Epithelial cell of proximal tubule (primary cell): ENCODE results near the gene TREX2. TPM values are rescaled to one million over a fixed set of nuclear protein-coding genes. Genes with fewer than 3 reads are reported as not detected.

Source experiments
- DNase-seq: peaks from one replicate; pipeline ENCODE4 v3.0.0-alpha.2; 2011; ENCODE audit warnings: low read depth
- H3K4me3 ChIP-seq: 2 replicates; pipeline ENCODE4 v1.5.1; 2011; ENCODE audit warnings: low read depth, mild to moderate bottlenecking, low read length
- total RNA-seq: library from RNA; depleted of rRNA; stranded (reverse); fragments of >200 nt; gene quantifications from 2 replicates; pipeline ENCODE4 v1.2.3, GENCODE V29; 2015
- TF ChIP-seq, protein P1 (sequence below): conservative IDR thresholded peaks from 2 replicates; pipeline ENCODE4 v1.5.1; 2012; ENCODE audit warnings: low read depth, mild to moderate bottlenecking, low read length

TREX2 gene
- total RNA-seq, 1 donor from 2014 or later = not detected

DNA sequence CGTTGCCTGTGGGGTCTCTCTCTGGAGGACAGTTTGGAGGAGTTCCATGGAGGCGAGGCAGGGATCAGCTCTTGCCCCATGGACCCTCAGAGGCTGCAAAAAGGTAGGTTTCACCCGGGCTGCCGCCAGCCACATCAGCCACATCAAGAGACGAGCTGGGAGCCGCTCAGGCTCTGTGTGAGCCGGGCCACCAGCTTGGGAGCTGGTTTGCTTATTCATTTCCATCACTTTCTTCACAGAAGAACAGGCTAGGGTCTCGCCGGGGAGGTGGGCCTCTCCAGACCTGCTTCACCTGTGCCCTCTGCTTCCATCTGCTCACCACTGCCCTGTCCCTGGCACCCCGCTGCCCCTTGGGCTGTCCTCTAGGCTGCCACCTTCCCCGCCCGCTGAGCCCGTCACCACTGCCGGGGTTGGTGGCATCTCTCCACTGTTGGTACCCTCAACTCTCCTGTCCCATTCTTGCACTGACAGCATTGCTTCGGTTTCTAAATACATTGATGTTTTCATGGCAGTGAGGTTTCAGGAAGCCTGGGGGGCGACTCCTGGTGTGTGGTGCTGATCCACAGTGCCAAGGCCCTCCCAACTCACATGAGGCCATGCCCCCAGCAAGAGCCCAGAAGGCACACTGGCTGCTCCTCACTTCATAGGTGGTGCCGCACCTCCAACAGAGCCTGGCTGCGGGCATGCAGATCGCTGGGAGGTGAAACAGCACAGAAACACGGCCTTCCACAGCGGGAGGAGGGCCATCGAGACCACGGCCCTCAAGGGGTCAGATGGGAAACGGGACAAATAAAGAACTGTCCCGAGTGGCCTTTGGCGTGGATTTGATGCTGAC, 4.5 kb upstream of the TREX2 start:
- TF ChIP-seq, protein P1, sequence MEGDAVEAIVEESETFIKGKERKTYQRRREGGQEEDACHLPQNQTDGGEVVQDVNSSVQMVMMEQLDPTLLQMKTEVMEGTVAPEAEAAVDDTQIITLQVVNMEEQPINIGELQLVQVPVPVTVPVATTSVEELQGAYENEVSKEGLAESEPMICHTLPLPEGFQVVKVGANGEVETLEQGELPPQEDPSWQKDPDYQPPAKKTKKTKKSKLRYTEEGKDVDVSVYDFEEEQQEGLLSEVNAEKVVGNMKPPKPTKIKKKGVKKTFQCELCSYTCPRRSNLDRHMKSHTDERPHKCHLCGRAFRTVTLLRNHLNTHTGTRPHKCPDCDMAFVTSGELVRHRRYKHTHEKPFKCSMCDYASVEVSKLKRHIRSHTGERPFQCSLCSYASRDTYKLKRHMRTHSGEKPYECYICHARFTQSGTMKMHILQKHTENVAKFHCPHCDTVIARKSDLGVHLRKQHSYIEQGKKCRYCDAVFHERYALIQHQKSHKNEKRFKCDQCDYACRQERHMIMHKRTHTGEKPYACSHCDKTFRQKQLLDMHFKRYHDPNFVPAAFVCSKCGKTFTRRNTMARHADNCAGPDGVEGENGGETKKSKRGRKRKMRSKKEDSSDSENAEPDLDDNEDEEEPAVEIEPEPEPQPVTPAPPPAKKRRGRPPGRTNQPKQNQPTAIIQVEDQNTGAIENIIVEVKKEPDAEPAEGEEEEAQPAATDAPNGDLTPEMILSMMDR = no peak
- DNase-seq = no peak
- H3K4me3 ChIP-seq = no peak overlapping the region

DNA sequence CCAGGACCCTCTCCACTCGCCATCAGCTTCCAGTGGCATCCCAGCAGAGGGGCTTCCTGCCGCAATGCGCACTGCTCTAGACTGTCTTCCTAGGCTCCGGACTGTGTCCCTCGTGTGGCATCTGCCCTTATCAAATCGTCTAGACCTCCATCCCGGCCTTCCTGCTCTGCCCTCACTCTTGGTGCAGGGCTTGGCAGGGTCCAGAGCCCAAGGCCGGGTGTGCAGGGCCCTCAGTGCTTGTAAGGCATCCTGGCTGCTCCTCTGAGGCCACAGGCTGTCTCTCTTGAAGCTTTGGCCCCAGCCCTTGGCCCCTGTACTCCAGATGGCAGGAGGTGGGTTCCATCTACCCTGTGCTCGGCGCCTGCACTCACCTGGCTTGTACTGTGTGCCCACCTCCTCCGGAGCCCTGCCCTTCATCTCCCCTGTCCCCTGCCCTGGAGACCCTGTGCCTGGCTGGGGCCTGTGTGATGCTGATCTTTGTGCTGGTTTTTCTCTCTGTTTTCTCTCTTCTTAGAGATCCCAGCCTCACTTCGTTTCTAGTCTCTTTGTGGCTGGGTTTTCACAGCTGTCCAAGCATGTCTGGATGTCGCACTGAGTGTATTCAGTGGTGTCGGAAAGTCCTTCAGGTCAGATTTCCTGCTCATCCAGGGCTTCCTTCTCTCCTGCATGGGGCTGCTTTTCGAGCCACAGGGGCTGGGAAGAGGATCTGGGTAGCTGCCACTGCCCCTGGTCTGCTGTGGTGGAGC, 3.7 kb upstream of the TREX2 start:
- TF ChIP-seq, protein P1 = no peak
- H3K4me3 ChIP-seq = no peak overlapping the region
- no peak for DNase-seq

DNA sequence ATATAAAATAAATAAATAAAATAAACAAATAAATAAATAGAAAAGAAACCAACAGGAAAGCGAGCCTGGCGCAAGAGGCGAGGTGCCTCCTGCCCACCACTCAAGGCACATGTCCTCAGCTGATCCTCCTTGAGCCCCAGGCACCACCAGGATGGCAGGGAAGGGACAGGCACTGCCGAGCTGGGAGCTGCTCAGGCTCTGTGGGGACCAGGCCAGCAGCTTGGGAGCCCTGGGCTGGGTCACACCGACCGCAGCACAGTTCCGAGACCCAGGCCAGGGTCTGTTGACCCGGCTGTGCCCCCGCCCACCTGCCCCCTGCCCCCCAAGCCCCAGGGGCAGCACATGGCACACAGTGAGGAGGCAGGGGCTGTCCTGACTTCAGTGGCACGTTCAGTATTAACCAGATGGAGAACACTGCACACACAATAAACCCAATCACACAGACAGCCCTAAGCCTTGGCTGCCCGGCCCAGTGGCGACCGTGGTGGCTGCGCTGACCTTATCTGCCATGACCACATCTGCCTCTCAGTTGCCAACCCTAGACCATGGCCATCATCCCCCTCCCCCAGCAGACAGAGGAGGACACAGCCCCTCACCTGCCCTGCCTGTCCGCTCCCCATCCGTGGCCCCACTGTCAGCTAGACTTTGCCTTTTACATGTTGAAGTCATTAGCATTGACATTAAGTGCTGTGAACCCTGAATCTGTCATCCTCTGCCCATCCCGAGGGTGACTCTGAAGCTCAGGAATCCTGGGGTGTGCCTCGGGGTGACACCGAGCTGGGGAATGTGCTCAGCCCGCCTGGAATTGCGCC, 2.9 kb upstream of the TREX2 start:
- H3K4me3 ChIP-seq = no peak overlapping the region
- DNase-seq = no peak
- TF ChIP-seq, protein P1 = no peak

DNA sequence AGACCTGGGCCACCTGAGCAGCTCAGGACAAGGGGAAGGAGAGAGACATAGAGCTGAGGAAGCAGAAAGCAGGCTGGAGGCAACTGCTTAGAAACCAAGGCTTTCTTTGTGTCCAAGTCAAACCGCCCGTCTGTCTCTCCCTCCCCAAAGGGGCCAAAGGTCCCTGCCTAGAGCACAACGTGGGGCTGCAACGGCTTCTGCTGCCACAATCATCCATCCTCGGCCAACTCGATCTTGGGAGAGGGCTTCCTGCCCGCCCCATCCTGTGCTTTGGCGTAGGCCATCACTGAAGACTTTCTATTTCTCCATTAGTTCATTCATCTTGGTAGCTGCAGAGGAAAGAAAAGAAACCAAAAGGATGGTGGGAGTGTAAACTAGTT, 1.7 kb upstream of the TREX2 start:
- TF ChIP-seq, protein P1 = no peak
- H3K4me3 ChIP-seq = no peak overlapping the region
- no peak for DNase-seq

DNA sequence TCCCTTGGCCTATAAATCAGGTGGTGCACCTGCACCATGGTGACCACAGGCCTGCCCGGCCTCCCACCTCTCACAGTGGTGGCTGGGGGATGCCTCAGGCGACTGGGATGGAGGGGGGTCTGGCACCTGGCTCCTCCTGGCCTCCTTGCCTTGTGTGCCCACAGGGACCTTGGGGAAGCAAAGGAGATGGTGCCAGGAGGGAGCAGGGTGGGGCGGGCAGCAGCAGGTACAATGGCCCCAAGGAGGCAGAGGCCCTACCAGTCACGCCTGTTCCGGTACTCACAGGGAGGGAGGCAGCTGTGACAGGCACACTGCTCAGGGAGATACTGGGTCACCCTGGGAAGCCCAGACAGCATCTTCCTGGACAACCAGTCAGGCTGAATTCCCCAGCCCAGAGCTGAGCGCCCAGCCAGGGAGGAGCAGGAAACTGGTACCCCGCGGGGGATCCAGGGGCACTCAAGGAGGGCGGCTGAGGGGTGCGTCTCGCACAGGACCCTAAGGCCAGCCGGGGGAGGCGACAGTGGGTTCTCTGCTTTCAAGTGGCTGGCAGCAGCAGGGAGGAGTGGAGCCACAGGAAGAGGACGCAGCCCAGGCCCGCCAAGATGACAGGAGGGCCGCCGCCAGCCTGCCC, 1.2 kb upstream of the TREX2 start:
- H3K4me3 ChIP-seq = no peak overlapping the region
- TF ChIP-seq, protein P1 = no peak
- DNase-seq = no peak

DNA sequence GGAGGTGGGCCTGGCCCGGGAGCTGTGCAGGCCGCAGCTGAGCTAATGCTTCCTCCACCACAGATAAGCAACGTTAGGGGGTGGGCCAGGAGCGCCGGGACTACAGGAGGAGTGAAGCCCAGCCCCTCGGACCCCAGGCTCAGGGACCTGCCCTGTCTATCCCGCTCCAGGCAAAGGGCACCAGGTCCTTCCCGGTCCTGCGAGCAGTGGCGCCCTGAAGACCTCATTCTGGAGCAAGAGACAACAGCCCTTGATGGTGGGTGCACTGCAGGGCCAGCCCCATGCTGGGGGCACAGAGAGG, 730 bp upstream of the TREX2 start:
- no peak overlapping the region for H3K4me3 ChIP-seq
- no peak for DNase-seq
- TF ChIP-seq, protein P1 = no peak
